Vein endothelial cell (primary cell): ENCODE results near the gene PIGA. TPM values are rescaled to one million over a fixed set of nuclear protein-coding genes. Genes with fewer than 3 reads are reported as not detected.

Source experiments
- total RNA-seq: library from RNA; depleted of rRNA; stranded (reverse); fragments of >200 nt; gene quantifications from 2 replicates; pipeline ENCODE4 v1.2.3, GENCODE V29; 2012

PIGA gene, protein sequence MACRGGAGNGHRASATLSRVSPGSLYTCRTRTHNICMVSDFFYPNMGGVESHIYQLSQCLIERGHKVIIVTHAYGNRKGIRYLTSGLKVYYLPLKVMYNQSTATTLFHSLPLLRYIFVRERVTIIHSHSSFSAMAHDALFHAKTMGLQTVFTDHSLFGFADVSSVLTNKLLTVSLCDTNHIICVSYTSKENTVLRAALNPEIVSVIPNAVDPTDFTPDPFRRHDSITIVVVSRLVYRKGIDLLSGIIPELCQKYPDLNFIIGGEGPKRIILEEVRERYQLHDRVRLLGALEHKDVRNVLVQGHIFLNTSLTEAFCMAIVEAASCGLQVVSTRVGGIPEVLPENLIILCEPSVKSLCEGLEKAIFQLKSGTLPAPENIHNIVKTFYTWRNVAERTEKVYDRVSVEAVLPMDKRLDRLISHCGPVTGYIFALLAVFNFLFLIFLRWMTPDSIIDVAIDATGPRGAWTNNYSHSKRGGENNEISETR
- total RNA-seq: 6.5 and 12.1 TPM in 2 replicates

DNA sequence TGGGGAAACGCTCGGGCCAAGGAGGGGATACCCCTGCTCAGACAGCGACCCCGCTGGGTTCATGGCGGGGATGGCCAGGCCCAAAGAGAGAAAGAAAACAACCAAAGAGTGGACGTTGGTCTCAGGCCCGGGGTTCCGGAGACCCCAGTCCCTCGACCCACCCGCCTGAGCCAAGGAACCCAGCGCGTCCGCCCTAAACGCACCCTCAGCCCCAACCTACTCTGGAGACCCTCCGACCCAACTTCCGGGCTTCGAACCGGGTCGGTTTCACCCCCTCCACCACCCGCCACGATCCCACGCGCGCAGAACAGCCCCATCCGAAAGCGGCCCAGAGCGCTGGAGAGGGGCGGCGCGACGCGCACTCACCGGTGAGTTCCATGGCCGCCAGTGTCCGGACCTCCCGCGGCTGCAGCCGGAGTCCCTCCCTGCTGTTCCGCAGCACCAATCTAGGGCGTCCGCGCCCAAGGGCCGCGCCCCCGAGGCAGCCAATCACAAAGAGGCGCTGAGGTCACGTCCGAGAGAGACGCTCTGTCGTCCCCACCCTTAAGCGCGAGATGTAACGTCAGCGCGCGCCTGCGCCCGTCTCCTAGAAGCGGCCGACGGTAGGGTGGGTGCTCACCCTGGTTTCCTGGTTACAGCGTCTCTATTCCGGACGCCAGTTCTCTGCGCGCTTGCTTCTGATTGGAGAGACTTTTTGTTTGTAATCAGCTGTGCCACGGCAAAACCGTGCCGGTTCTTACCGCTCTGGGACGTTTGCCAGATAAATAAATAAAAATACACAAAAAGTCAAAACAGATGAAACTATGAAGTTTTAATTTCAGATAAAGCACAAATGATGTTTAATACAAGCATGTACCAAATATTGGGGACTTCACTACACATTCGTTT lies at the start of gene PIGA:
TSS of gene PIGA (minus strand) at position 389 of the 888 bp plus-strand sequence. CDS start 3,593 bp downstream, outside the sequence.

GRCh38 chrX:15384304-15384703 lies 49.0 kb upstream of the PIGA start, which contains the start of gene VEGFD:
TSS of gene VEGFD (minus strand) at chrX:15384413. CDS start at chrX:15383946, 467 bp downstream.

DNA sequence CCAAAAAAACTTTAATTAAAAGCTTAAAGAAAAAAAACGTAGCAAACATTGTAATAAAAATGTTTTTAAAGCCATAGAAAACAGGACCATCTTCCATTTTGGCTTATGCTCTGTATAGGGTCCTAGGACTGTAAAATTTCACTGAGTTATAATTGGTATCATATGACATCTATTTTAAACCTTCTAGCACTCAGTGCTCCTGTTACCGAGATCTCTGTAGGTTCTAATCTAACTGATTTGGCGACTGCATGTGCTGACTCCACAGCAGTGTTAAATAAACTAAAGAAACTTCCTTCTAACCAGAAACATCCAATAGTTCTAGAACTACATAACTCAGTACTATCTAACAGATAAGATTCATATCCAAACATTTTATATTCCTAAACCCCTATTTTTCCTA lies 19.8 kb downstream of the PIGA start, which contains the start of gene ASB11:
TSS of gene ASB11 (minus strand) at position 132 of the 400 bp plus-strand sequence. CDS start at position 97, 35 bp downstream.

DNA sequence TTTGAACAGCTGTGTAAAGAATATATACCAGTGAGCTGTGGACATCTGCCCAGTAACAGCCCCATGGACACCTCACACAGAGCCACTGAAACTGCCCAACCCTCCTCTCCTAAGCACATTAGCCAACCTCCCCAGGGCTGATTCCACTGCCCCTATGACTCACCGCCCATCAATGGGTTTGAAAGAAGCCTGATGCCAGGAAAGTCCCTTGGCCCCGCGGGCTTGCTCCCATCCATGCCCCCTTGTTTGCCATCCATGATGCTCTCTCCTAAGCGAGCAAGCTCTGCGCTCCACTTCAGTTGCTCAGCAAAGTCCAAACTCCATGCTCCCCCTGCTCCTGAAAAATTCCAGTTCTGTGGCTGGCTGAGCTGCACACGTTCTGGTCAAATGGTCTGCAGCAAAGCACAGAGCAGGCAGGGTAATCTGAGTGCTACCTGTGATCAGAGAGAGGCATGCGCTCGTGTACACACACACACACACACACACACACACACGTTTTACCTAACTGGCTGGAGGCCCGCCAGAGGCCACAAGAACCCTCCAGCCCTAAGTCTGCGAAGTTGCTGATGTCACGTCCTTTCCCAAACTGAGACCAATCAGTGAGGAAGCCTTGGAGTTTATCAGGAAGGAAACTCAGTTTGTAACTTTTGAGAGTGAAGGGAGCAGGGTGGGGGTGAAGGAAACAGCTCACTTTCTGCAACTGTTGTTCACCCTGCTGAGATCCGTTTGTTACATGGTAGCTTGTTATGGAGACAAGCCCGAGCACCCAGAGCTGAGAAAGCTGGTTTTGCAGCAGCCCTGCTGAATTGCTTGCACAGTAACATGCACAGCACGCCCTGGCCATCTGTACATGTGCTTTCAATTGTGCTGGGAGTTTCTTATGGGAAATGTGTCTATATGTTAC lies 65.5 kb downstream of the PIGA start, which contains the start of gene ASB9:
TSS of gene ASB9 (minus strand) at position 466 of the 904 bp plus-strand sequence. CDS start at position 257, 209 bp downstream.

Other genes starting within 250 kb of the PIGA start
- 9.1 and 14.2 TPM in 2 replicates for gene ASB9, start 65.4 kb downstream of the PIGA start, total RNA-seq
- gene ASB11, start 19.9 kb downstream of the PIGA start, total RNA-seq: not detected in 2 replicates
- 0.38 and 0.65 TPM in 2 replicates for gene VEGFD, start 48.9 kb upstream of the PIGA start, total RNA-seq
- 77.7 and 127 TPM in 2 replicates for gene PIR, start 157.8 kb upstream of the PIGA start, total RNA-seq
- 119 and 162 TPM in 2 replicates for gene BMX, start 165.3 kb upstream of the PIGA start, total RNA-seq